Measurements from ENCODE around the gene ASIC3.
A peak's percentile ranks its signal among the peaks of the same experiment; 100 is the strongest.

Gene ASIC3

DNA sequence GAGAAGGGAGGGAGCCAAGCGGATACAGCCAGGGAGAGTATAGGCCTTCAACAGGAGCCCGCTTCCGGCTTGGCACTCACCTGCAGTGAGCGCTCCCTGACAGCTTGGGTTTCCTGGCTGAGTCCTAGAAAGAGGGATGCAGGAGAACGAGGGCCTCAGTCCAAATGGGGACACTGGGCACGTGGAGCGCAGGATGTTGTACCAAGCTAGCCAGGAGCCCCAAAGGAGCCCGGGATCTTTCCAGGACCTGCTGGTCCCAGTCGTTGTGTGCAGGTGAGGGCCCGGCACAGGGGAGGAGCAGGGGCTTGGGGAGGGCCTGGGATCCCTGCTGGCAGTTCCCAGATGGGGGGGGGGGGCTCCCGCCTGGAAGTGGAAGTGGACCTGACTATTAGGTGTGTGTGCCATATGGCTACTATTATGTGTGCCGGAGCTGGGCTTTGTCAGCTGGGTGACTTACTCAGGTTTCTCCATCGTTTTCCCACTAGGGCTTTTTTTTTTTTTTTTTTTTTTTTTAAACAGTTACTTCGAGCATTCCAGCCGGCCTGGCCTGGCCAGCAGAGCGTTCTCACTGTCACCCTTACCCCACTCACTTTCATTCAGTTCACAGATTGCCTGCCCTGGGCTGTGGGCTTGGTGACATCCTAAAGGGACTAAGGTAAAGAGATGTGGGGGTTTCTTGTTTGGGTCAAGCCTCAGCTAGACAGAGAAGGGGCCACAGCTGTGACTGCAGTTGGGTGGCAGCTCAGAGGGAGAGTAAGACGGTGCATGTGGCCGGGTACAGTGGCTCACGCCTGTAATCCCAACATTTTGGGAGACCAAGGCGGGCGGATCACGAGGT, 41.8 kb downstream of the ASIC3 start:
- DNase-seq (ENCODE audit: low spot score), result no peak
- peak overlapping the region; percentile 97 for H3K4me3 ChIP-seq
- TF ChIP-seq, protein P1, sequence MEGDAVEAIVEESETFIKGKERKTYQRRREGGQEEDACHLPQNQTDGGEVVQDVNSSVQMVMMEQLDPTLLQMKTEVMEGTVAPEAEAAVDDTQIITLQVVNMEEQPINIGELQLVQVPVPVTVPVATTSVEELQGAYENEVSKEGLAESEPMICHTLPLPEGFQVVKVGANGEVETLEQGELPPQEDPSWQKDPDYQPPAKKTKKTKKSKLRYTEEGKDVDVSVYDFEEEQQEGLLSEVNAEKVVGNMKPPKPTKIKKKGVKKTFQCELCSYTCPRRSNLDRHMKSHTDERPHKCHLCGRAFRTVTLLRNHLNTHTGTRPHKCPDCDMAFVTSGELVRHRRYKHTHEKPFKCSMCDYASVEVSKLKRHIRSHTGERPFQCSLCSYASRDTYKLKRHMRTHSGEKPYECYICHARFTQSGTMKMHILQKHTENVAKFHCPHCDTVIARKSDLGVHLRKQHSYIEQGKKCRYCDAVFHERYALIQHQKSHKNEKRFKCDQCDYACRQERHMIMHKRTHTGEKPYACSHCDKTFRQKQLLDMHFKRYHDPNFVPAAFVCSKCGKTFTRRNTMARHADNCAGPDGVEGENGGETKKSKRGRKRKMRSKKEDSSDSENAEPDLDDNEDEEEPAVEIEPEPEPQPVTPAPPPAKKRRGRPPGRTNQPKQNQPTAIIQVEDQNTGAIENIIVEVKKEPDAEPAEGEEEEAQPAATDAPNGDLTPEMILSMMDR (IDR thresholded peaks at IDR 0.05), result no peak
- H3K27ac ChIP-seq, result peak overlapping the region; percentile 75 to 92

DNA sequence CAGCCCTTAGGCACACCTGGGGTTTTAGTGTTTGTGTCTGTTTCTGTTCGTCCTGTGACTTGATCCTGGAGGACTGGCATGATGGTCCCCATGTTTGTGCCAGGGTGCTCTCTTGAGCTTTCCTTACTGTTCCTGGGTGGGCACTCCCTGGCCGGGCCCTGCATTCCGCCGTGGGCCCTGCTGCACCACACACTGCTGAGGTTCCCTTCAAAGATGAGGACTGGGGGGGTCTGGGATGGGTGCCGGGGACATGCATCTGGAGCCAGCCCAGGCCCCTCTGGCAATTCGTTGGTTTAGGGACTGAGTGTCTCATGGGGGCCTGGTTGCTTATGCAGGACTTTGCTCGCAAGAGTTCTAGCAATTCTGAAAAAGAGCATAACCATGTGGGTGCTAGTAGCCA, 42.7 kb downstream of the ASIC3 start:
- no peak for DNase-seq (ENCODE audit: low spot score)
- TF ChIP-seq, protein P1 (IDR thresholded peaks at IDR 0.05), result no peak
- no peak overlapping the region for H3K4me3 ChIP-seq
- no peak overlapping the region for H3K27ac ChIP-seq

DNA sequence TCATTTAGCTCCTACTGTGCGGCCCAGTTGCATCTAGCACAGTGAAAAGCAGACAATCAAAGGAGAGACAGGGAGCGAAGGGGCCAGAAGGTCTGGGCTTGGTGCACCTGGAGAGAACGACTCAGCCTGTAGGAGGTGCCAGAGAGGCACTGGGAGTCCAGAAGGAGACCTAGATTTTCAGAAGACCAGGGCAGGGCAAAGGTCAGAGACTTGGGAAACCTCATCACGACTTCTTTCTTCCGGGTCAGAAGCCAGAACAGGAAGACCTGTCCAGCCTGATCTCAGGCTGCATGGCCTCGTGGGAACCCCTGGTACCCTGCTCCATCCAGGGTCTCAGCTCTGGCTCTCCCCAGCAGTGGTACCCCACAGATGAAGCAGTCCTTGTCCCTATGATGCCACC, 43.1 kb downstream of the ASIC3 start:
- no peak overlapping the region for H3K4me3 ChIP-seq
- DNase-seq (ENCODE audit: low spot score), result no peak
- H3K27ac ChIP-seq, result no peak overlapping the region
- TF ChIP-seq, protein P1 (IDR thresholded peaks at IDR 0.05), result no peak

DNA sequence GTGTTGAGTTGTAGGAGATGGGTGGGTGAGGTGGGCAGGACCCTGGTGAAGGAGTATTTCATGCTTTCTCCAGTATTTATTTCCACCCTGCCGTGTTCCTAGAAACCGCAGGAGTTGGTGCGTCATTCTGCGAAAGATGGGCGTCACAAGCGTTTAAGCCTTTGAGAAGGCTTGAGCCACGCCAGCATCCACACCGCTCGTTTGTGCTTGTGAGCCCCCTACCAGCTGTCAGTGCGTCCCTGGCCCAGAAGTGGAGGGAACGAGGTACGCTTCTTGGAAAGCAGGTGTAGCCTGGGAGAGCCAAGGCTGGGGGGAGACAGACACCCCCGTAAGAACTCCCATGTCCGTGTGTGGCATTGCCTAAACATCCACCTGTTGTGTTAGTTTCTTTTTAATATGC, 43.7 kb downstream of the ASIC3 start:
- TF ChIP-seq, protein P1 (IDR thresholded peaks at IDR 0.05), result no peak
- no peak overlapping the region for H3K4me3 ChIP-seq
- DNase-seq (ENCODE audit: low spot score), result no peak
- no peak overlapping the region for H3K27ac ChIP-seq

DNA sequence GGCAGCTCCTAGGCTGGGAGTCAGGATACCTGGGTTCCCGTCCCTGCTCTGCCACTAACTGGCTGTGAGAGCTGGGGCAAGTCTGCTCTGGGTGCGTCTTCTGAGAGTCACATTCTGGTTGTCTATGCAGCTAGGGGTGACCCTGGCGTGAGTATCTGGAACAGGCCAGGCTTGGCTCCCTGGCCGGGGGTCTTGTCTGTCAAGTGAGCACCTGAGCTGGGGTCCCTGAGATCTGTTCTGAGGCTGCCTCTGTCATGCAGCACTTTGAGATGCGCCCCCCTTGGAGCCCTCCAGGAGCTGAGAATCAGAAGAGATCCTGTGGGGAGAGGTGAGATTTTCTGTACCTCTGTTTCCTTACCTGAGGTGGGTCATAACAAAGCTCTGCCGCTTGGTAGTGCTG, 45.4 kb downstream of the ASIC3 start:
- TF ChIP-seq, protein P1 (IDR thresholded peaks at IDR 0.05), result no peak
- no peak for DNase-seq (ENCODE audit: low spot score)
- H3K4me3 ChIP-seq, result no peak overlapping the region
- no peak overlapping the region for H3K27ac ChIP-seq

DNA sequence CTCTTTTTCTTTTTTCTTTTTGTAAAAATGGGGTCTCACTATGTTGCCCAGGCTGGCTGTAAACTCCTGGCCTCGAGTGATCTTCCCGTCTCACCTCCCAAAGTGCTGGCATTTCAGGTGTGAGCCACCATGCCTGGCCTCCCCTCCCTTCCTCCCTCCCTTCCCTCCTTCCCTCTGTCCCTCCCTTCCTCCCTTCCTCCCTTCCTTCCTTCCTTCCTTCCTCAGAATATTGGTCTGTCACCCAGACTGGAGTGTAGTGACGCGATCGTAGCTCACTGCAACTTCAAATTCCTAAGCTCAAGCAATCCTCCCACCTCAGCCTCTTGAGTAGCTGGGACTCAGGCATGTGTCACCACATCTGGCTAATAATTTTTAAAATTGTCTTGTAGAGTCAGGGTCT, 46.3 kb downstream of the ASIC3 start:
- H3K27ac ChIP-seq, result no peak overlapping the region

More for the DNA sequence above, 46.3 kb downstream of the ASIC3 start:
- H3K4me3 ChIP-seq, result no peak overlapping the region
- TF ChIP-seq, protein P1 (IDR thresholded peaks at IDR 0.05), result no peak
- no peak for DNase-seq (ENCODE audit: low spot score)

Data from coronary artery (tissue), 2 donors.